GM12878 (cell line): ENCODE results near the gene TMC6.

Experiments used
- ATF2 ChIP-seq: IDR thresholded peaks from 2 replicates; pipeline ENCODE4 v1.6.1; 2012; ENCODE audit warnings: low read length, inconsistent platforms
- ELK1 ChIP-seq: IDR thresholded peaks from 2 replicates; pipeline ENCODE4 v1.6.1; 2012; ENCODE audit warnings: low read depth, low read length, improper control_type of control experiment
- EZH2 ChIP-seq: IDR thresholded peaks from 2 replicates; pipeline ENCODE4 v1.6.1; 2012; ENCODE audit warnings: low read depth, mild to moderate bottlenecking, control low read depth, inconsistent platforms, low read length, borderline replicate concordance; ENCODE audit not compliant: control insufficient read depth
- FOXM1 ChIP-seq: IDR thresholded peaks from 2 replicates; pipeline ENCODE4 v1.6.1; 2012; ENCODE audit warnings: low read depth, mild to moderate bottlenecking, inconsistent platforms, low read length, moderate library complexity
- NFIC ChIP-seq: IDR thresholded peaks from 2 replicates; pipeline ENCODE4 v1.6.1; 2012; ENCODE audit warnings: low read depth, mild to moderate bottlenecking, inconsistent platforms, low read length, moderate library complexity
- SRF ChIP-seq, 2 experiments: IDR thresholded peaks; 2 replicates each; pipeline ENCODE4 v1.6.1; 2011; ENCODE audit warnings: low read depth in 2 of 2, low read length in 2 of 2, mild to moderate bottlenecking in 1 of 2, moderate library complexity in 1 of 2
- YY1 ChIP-seq: IDR thresholded peaks from 2 replicates; pipeline ENCODE4 v1.6.1; 2011; ENCODE audit warnings: low read depth, mild to moderate bottlenecking, low read length
- ZNF384 ChIP-seq: IDR thresholded peaks from 2 replicates; pipeline ENCODE4 v1.6.1; 2012; ENCODE audit warnings: low read depth, mild to moderate bottlenecking, low read length, improper control_type of control experiment, borderline replicate concordance
- ZSCAN29 ChIP-seq: fragments of 450-650 bp; IDR thresholded peaks from 2 replicates; pipeline ENCODE4 v1.6.1; 2017; ENCODE audit warnings: mild to moderate bottlenecking, moderate library complexity
- ZZZ3 ChIP-seq: IDR thresholded peaks from 2 replicates; pipeline ENCODE4 v1.6.1; 2011; ENCODE audit warnings: low read depth; ENCODE audit not compliant: control insufficient read depth, insufficient read length
- TF ChIP-seq, protein P1 (sequence below), 3 experiments: IDR thresholded peaks in 2 of 3; conservative IDR thresholded peaks in 1 of 3; 2 replicates each; pipeline ENCODE4 v1.5.1; 2011; ENCODE audit warnings: low read depth in 3 of 3, low read length in 3 of 3, mild to moderate bottlenecking in 3 of 3, control low read depth in 2 of 3, moderate library complexity in 2 of 3, inconsistent platforms in 1 of 3, mixed read lengths in 1 of 3; ENCODE audit not compliant: control insufficient read depth in 2 of 3, insufficient read depth in 1 of 3; ENCODE audit errors: extremely low read depth in 1 of 3
- TF ChIP-seq, protein P2 (sequence below): IDR thresholded peaks from 2 replicates; pipeline ENCODE4 v1.6.1; 2011; ENCODE audit warnings: low read depth, mild to moderate bottlenecking, low read length, moderate library complexity, borderline replicate concordance; ENCODE audit errors: extremely low read depth
- TF ChIP-seq, protein P3 (sequence below): IDR thresholded peaks from 2 replicates; pipeline ENCODE4 v1.6.1; 2012; ENCODE audit warnings: mild to moderate bottlenecking, low read depth, low read length

DNA sequence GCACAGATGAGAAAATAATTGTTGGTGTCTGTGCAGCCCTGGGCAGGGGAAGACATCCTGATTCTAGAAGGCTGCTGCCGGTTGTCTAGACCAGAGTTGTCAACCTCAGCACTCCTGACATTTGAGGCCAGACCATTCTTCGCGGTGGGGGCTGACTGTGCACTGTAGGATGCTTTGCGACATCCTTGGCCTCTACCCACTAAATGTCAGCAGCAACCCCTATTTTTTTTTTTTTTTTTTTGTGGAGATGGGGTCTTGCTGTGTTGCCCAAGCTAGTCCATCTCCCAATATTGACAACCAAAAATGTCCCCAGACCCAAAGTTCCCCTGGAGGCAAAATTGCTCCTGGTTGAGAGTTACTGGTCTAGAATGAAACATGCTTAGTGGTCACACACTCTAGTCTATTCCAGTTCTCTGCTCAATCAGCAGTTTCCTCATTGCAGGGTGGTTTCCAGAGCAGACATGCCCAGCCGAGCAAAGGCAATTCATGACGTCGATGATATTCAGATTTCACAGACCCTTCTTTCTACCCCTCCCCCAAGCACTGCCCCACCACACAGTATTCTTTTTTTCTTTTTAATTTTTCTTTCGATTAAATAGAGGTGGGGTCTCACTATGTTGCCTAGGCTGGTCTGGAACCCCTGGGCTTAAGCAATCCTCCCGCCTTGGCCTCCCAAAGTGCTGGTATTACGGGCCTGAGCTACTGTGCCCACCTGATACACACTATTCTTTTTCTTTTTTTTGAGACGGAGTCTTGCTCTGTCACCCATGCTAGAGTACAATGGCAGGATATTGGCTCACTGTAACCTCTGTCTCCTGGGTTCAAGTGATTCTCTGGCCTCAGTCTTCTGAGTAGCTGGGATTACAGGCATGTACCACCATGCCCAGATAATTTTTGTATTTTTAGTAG lies 26.6 kb upstream of the TMC6 start:
- TF ChIP-seq, protein P1, sequence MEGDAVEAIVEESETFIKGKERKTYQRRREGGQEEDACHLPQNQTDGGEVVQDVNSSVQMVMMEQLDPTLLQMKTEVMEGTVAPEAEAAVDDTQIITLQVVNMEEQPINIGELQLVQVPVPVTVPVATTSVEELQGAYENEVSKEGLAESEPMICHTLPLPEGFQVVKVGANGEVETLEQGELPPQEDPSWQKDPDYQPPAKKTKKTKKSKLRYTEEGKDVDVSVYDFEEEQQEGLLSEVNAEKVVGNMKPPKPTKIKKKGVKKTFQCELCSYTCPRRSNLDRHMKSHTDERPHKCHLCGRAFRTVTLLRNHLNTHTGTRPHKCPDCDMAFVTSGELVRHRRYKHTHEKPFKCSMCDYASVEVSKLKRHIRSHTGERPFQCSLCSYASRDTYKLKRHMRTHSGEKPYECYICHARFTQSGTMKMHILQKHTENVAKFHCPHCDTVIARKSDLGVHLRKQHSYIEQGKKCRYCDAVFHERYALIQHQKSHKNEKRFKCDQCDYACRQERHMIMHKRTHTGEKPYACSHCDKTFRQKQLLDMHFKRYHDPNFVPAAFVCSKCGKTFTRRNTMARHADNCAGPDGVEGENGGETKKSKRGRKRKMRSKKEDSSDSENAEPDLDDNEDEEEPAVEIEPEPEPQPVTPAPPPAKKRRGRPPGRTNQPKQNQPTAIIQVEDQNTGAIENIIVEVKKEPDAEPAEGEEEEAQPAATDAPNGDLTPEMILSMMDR (IDR thresholded peaks at IDR 0.05 in 2 of 3, conservative IDR thresholded peaks at IDR 0.05 in 1 of 3; ENCODE audit: control insufficient read depth in 2 of 3, extremely low read depth in 1 of 3, insufficient read depth in 1 of 3, low read depth in 3 of 3, low read length in 3 of 3) = no peak
- peak in 1 of 2 experiments; percentile 92; a peak in 2 of 4 replicates for TF ChIP-seq SRF (IDR thresholded peaks at IDR 0.05; ENCODE audit: low read depth in 2 of 2, low read length in 2 of 2)
- TF ChIP-seq, protein P2, sequence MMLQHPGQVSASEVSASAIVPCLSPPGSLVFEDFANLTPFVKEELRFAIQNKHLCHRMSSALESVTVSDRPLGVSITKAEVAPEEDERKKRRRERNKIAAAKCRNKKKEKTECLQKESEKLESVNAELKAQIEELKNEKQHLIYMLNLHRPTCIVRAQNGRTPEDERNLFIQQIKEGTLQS = no peak
- no peak for TF ChIP-seq ZSCAN29
- TF ChIP-seq NFIC = peak; percentile 84
- no peak for TF ChIP-seq ZNF384
- TF ChIP-seq EZH2 = no peak
- 0 out of 2 replicates have a peak, but pooled peaks have one; percentile 2 for TF ChIP-seq YY1
- peak; percentile 89 for TF ChIP-seq ATF2
- no peak for TF ChIP-seq ZZZ3
- peak; percentile 85 for TF ChIP-seq FOXM1
- TF ChIP-seq, protein P3, sequence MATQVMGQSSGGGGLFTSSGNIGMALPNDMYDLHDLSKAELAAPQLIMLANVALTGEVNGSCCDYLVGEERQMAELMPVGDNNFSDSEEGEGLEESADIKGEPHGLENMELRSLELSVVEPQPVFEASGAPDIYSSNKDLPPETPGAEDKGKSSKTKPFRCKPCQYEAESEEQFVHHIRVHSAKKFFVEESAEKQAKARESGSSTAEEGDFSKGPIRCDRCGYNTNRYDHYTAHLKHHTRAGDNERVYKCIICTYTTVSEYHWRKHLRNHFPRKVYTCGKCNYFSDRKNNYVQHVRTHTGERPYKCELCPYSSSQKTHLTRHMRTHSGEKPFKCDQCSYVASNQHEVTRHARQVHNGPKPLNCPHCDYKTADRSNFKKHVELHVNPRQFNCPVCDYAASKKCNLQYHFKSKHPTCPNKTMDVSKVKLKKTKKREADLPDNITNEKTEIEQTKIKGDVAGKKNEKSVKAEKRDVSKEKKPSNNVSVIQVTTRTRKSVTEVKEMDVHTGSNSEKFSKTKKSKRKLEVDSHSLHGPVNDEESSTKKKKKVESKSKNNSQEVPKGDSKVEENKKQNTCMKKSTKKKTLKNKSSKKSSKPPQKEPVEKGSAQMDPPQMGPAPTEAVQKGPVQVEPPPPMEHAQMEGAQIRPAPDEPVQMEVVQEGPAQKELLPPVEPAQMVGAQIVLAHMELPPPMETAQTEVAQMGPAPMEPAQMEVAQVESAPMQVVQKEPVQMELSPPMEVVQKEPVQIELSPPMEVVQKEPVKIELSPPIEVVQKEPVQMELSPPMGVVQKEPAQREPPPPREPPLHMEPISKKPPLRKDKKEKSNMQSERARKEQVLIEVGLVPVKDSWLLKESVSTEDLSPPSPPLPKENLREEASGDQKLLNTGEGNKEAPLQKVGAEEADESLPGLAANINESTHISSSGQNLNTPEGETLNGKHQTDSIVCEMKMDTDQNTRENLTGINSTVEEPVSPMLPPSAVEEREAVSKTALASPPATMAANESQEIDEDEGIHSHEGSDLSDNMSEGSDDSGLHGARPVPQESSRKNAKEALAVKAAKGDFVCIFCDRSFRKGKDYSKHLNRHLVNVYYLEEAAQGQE = no peak
- 0 out of 2 replicates have a peak, but pooled peaks have one; percentile 52 for TF ChIP-seq ELK1
